ENCODE data around the gene OPALIN.

The OPALIN gene

GRCh38 chr10:96298362-96298761 lies 60.4 kb downstream of the OPALIN start:
- no peak for DNase-seq (ENCODE audit: low read depth)

DNA sequence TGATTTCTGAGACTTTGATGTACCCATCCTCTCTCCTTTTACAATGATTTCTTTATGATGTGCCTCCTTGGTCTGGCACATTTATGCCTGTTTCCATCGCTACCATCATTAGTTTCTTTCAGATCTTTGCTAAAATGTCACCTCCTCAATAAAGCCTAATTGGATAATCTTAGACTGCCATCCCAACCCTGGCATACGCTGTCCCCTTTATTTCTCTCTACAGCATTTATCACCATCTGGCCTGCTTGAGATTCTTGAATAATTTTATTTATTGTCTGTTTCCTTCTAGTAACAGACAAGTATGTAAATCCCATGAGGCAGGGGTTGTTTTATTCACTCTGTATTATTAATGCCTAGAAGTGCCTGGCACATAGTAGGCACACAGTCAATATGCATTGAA lies 61.3 kb downstream of the OPALIN start:
- no peak for DNase-seq (ENCODE audit: low read depth)

GRCh38 chr10:96295475-96295874 lies 63.3 kb downstream of the OPALIN start:
- DNase-seq (ENCODE audit: low read depth), result no peak
